Measurements from ENCODE around the gene SLC39A2. TPM values are rescaled to one million over a fixed set of nuclear protein-coding genes. Genes with fewer than 3 reads are reported as not detected.
"Not testable (repeated sequence)": the region's sequence is repeated elsewhere in the genome, so short reads cannot be mapped to it uniquely, and the experiment has no call there.

The SLC39A2 gene
- 0.06 TPM for polyA plus RNA-seq
- long read RNA-seq, donor 1, result 0 reads
- long read RNA-seq, donor 2, result 0 reads
- long read RNA-seq, donor 3, result 0 reads
- long read RNA-seq, donor 4, result 0 reads
- long read RNA-seq, donor 5, partial matches to known transcripts, result 0 of 1 reads
- long read RNA-seq, donor 5, other reads (novel, unspliced or antisense), result 0 of 1 reads
- long read RNA-seq, donor 6, result 0 reads
- long read RNA-seq, donor 7, partial matches to known transcripts, result 0 of 1 reads
- long read RNA-seq, donor 7, other reads (novel, unspliced or antisense), result 0 of 1 reads
- long read RNA-seq, donor 8, result 0 reads
- long read RNA-seq, donor 9, result 0 reads
- long read RNA-seq, donor 10, result 0 reads
- long read RNA-seq, donor 11, result 0 reads

DNA sequence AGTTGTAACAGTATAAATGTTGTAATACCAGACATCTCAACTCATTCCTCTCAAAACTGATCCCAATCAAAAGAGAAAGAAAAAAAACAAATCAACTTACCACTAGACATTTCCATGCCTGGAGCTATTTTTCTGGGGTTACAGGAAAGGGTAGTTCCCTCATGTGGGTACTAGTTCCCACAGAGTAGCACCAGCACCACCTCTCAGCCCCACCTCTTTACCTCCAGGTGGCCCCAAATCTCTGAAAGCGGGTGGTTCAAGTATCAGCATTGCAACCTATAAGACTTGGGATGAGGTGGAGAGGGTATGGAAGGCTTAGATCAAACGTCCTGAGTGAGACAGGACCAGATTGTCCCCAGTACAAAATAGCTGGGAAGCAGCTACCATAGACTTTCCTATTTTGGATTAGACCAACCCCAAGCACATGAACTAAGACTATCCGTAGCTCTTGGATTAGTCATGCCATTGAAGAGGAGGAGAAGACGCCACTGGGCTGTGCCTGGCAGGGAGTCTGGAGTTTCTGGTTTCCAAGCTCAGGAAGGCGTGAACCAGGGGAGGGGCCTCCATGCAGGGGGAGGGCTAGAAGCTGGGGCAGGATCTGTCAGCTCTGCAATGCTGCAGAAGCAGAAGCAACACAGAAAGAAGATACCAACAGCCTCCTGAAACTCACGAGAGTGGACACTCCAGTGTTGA lies at the start of gene SLC39A2:
TSS of gene SLC39A2 (plus strand) at position 620 of the 693 bp plus-strand sequence. CDS start 154 bp downstream, outside the sequence.
- no peak for DNase-seq
- Histone ChIP-seq H3K27me3 (ENCODE audit: control insufficient read depth, insufficient read depth, low read length) (no peaks in the 10 kb centered on the region), H3K27ac (ENCODE audit: low read length) (peak within 1 kb of the TSS; percentile 44), H3K9me3 (ENCODE audit: control insufficient read depth, low read depth, low read length) (no peaks in the 10 kb centered on the region), H3K4me1 (ENCODE audit: control insufficient read depth, insufficient read depth, low read length) (peaks cover 33% of the 10 kb centered on the region), H3K36me3 (ENCODE audit: control insufficient read depth, insufficient read depth, low read length) (peaks cover 30% of the 10 kb centered on the region), H3K4me3 (ENCODE audit: low read length) (no peak within 1 kb of the TSS)
- WGBS (ENCODE audit: insufficient coverage, low lambda C conversion rate), result no CpG with 5 or more reads among the region's 6 CpGs

- DNase-seq, result peak in 1 of 2 donors; percentile 19
- not testable (repeated sequence) for H3K4me3 ChIP-seq (ENCODE audit: low read length); H3K27me3 ChIP-seq (ENCODE audit: control insufficient read depth, insufficient read depth, low read length); H3K27ac ChIP-seq (ENCODE audit: low read length); H3K9me3 ChIP-seq (ENCODE audit: control insufficient read depth, low read depth, low read length); H3K36me3 ChIP-seq (ENCODE audit: control insufficient read depth, insufficient read depth, low read length); H3K4me1 ChIP-seq (ENCODE audit: control insufficient read depth, insufficient read depth, low read length)
- WGBS (ENCODE audit: insufficient coverage, low lambda C conversion rate), result no CpG with 5 or more reads among the region's 4 CpGs
These were observed 44.2 kb upstream of the SLC39A2 start, which contains the start of gene RNASE2 for GRCh38 chr14:20954736-20955537. Gene RNASE2 (plus strand): TSS chr14:20955487. CDS start chr14:20955772, 285 bp downstream.

GRCh38 chr14:20955538-20955873 lies 43.6 kb upstream of the SLC39A2 start:
- 80% methylated on average over 1 of the region's 5 CpGs for WGBS (ENCODE audit: insufficient coverage, low lambda C conversion rate)

GRCh38 chr14:20956376-20956976 lies 42.6 kb upstream of the SLC39A2 start:
- Histone ChIP-seq H3K4me1 (ENCODE audit: control insufficient read depth, insufficient read depth, low read length) (no peaks in the 10 kb centered on the region), H3K36me3 (ENCODE audit: control insufficient read depth, insufficient read depth, low read length) (no peaks in the 10 kb centered on the region), H3K27ac (ENCODE audit: low read length) (no peak overlapping the region), H3K27me3 (ENCODE audit: control insufficient read depth, insufficient read depth, low read length) (no peaks in the 10 kb centered on the region), H3K9me3 (ENCODE audit: control insufficient read depth, low read depth, low read length) (no peaks in the 10 kb centered on the region), H3K4me3 (ENCODE audit: low read length) (no peak overlapping the region)
- WGBS (ENCODE audit: insufficient coverage, low lambda C conversion rate), result 100% methylated on average over 5 of the region's 11 CpGs
- no peak for DNase-seq

More at GRCh38 chr14:20955538-20955873, 43.6 kb upstream of the SLC39A2 start:
- H3K4me3 ChIP-seq (ENCODE audit: low read length); H3K4me1 ChIP-seq (ENCODE audit: control insufficient read depth, insufficient read depth, low read length); H3K27me3 ChIP-seq (ENCODE audit: control insufficient read depth, insufficient read depth, low read length); H3K27ac ChIP-seq (ENCODE audit: low read length); H3K9me3 ChIP-seq (ENCODE audit: control insufficient read depth, low read depth, low read length); H3K36me3 ChIP-seq (ENCODE audit: control insufficient read depth, insufficient read depth, low read length); DNase-seq: not testable (repeated sequence)

- not testable (repeated sequence) for H3K4me3 ChIP-seq (ENCODE audit: low read length); H3K4me1 ChIP-seq (ENCODE audit: control insufficient read depth, insufficient read depth, low read length); DNase-seq; H3K36me3 ChIP-seq (ENCODE audit: control insufficient read depth, insufficient read depth, low read length); H3K27ac ChIP-seq (ENCODE audit: low read length); H3K27me3 ChIP-seq (ENCODE audit: control insufficient read depth, insufficient read depth, low read length); H3K9me3 ChIP-seq (ENCODE audit: control insufficient read depth, low read depth, low read length)
These were observed 40.1 kb upstream of the SLC39A2 start for GRCh38 chr14:20958946-20959345.

DNA sequence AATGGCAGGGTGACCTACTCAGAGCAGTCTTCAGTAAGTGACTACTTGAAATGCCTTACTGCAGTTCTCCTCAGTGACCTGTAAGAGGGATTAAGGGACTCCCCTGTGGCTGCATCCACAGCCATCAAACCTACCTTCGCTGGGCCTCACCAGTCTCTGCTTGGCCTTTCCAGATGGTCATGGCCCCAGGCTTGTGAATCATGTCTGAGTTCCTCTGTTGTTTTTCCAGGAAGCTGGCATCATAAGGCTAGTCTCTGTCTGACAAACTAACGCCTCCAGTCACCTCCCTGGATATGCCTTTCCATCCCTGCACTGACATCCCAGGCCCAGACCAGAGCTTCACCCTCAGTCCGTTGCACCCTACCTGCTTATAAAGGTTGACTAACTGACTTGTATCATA lies 29.8 kb upstream of the SLC39A2 start:
- no peak for DNase-seq
- H3K27me3 ChIP-seq (ENCODE audit: control insufficient read depth, insufficient read depth, low read length), result no peaks in the 10 kb centered on the region
- H3K4me1 ChIP-seq (ENCODE audit: control insufficient read depth, insufficient read depth, low read length), result peaks cover 6% of the 10 kb centered on the region
- no peaks in the 10 kb centered on the region for H3K9me3 ChIP-seq (ENCODE audit: control insufficient read depth, low read depth, low read length)
- H3K36me3 ChIP-seq (ENCODE audit: control insufficient read depth, insufficient read depth, low read length), result no peaks in the 10 kb centered on the region
- no CpG with 5 or more reads among the region's 3 CpGs for WGBS (ENCODE audit: insufficient coverage, low lambda C conversion rate)
- no peak overlapping the region for H3K27ac ChIP-seq (ENCODE audit: low read length)
- H3K4me3 ChIP-seq (ENCODE audit: low read length), result no peak overlapping the region

DNA sequence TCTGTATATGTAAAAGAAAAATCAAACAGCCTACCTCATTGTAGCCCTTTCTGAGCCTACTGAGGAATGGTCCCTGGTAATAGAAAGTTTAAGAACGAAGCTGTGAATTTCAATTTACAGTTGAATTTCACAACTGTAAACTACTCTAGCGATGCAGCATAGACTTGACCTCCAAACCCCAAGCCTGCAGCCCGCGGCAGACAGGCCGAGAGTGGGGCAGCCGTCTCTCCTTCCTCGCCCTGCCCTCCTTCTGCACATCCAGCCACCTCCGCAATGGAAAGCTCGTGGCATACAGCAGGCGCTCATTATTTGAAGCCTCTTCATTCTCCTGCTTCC lies 28.5 kb upstream of the SLC39A2 start:
- DNase-seq, result no peak
- Histone ChIP-seq H3K36me3 (ENCODE audit: control insufficient read depth, insufficient read depth, low read length) (no peaks in the 10 kb centered on the region), H3K27me3 (ENCODE audit: control insufficient read depth, insufficient read depth, low read length) (no peaks in the 10 kb centered on the region), H3K4me3 (ENCODE audit: low read length) (peak overlapping the region; percentile 62), H3K9me3 (ENCODE audit: control insufficient read depth, low read depth, low read length) (no peaks in the 10 kb centered on the region), H3K4me1 (ENCODE audit: control insufficient read depth, insufficient read depth, low read length) (peaks cover 10% of the 10 kb centered on the region), H3K27ac (ENCODE audit: low read length) (no peak overlapping the region)
- WGBS (ENCODE audit: insufficient coverage, low lambda C conversion rate), result no CpG with 5 or more reads among the region's 10 CpGs

- Histone ChIP-seq H3K9me3 (ENCODE audit: control insufficient read depth, low read depth, low read length) (no peaks in the 10 kb centered on the region), H3K36me3 (ENCODE audit: control insufficient read depth, insufficient read depth, low read length) (no peaks in the 10 kb centered on the region), H3K4me3 (ENCODE audit: low read length) (peak overlapping the region; percentile 62), H3K27me3 (ENCODE audit: control insufficient read depth, insufficient read depth, low read length) (no peaks in the 10 kb centered on the region), H3K27ac (ENCODE audit: low read length) (peak overlapping the region; percentile 58), H3K4me1 (ENCODE audit: control insufficient read depth, insufficient read depth, low read length) (peaks cover 13% of the 10 kb centered on the region)
- peak; percentile 81 to 86 for DNase-seq
- no CpG with 5 or more reads among the region's 47 CpGs for WGBS (ENCODE audit: insufficient coverage, low lambda C conversion rate)
These were observed 27.9 kb upstream of the SLC39A2 start for GRCh38 chr14:20970983-20971704.

GRCh38 chr14:20971705-20972021 lies 27.4 kb upstream of the SLC39A2 start:
- Histone ChIP-seq H3K4me3 (ENCODE audit: low read length) (peak overlapping the region; percentile 62), H3K27ac (ENCODE audit: low read length) (no peak overlapping the region), H3K9me3 (ENCODE audit: control insufficient read depth, low read depth, low read length) (no peaks in the 10 kb centered on the region), H3K4me1 (ENCODE audit: control insufficient read depth, insufficient read depth, low read length) (peaks cover 13% of the 10 kb centered on the region), H3K36me3 (ENCODE audit: control insufficient read depth, insufficient read depth, low read length) (no peaks in the 10 kb centered on the region), H3K27me3 (ENCODE audit: control insufficient read depth, insufficient read depth, low read length) (no peaks in the 10 kb centered on the region)
- no peak for DNase-seq
- no CpG with 5 or more reads among the region's 8 CpGs for WGBS (ENCODE audit: insufficient coverage, low lambda C conversion rate)

DNA sequence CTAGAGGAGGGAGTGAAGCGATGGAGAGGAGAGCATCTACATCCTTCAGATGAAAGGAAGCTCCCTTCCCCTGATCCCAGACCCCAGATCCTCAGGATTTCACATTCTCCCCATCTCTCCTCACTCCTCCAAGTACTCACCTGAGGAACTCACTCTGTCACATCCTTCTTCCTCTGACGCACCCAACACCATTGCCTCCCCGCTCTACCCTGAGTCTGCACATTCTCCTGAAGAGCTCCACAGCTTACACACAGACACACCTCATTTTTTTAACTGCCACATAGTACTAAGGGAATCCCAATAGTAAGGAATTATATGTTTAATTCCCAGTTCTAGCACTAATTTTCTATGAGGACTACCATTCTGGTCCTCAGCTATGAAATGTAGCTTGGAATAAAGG lies 25.6 kb upstream of the SLC39A2 start:
- H3K27ac ChIP-seq (ENCODE audit: low read length), result no peak overlapping the region
- no peak overlapping the region for H3K4me3 ChIP-seq (ENCODE audit: low read length)
- H3K27me3 ChIP-seq (ENCODE audit: control insufficient read depth, insufficient read depth, low read length), result no peaks in the 10 kb centered on the region
- H3K9me3 ChIP-seq (ENCODE audit: control insufficient read depth, low read depth, low read length), result no peaks in the 10 kb centered on the region
- WGBS (ENCODE audit: insufficient coverage, low lambda C conversion rate), result 90% methylated on average over 2 of the region's 3 CpGs
- H3K4me1 ChIP-seq (ENCODE audit: control insufficient read depth, insufficient read depth, low read length), result peaks cover 13% of the 10 kb centered on the region
- H3K36me3 ChIP-seq (ENCODE audit: control insufficient read depth, insufficient read depth, low read length), result no peaks in the 10 kb centered on the region
- DNase-seq, result no peak

Measured in large intestine (tissue), 12 donors.